NCI-H2196 (cell line): Measurements from ENCODE around the gene WWTR1.
A peak's percentile ranks its signal among the peaks of the same experiment; 100 is the strongest.

Experiments used
- DNase-seq: peaks from one replicate; lab custom pipeline; 2025; ENCODE audit not compliant: unreplicated experiment; lab: John Stamatoyannopoulos, UW

Gene WWTR1

DNA sequence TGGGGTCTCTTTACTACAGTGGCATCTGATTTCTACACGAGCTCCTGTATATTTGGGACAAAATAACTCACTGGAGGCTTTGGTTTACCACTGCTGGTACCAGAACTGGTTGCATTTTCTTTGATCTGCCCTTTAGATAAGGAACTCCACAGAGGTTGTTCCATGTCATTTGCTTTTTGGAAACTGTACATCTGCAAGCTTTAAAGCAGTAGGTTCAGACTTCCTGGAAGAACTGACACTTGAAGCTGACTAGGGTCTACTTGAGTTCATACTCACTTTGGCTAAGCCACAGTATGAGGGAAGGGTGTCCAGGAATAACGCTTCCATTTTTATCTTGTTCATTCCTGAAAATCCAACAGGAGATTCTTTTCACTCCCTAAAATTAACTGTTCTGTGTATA, 86.4 kb downstream of the WWTR1 start:
- DNase-seq, result no peak

GRCh38 chr3:149570016-149570415, 87.8 kb downstream of the WWTR1 start:
- no peak for DNase-seq

DNA sequence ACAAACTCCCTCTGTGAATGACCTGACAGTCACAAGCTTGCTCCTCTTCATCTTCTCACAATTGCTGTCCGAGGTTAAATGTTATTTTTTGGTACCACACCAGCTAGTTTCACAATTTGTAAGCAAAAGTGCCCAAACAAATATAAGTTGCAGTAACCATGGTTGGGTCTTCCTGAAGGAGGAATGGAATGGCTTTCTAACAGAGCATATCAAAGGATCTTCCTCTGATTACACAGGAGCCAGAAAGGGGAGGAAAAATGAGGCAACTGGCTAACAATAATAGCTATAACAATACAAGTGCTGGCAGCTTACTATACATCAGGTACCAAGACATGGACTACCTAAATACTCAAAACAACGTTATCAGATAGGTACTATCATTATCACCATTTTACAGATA, 90.4 kb downstream of the WWTR1 start:
- no peak for DNase-seq

GRCh38 chr3:149566292-149566975, 91.4 kb downstream of the WWTR1 start:
- DNase-seq, result no peak

DNA sequence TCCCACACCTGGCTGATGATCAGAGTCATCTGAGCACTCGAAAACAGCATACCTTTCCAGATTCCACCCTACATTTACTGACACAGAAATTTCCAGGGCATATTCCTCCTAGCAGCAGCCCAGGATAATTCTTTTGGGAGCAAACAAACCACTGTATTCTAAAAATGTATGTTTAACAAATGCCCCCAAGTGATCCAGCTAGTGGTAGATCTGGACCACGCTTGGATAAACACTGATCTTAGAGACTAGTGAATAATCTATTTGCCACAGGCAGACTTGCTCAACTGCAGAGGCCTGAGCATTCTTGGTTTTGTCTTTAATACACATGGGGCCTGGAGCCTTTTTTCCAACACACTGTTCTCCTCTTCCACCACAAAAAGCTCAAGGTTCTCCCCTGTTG, 93.7 kb downstream of the WWTR1 start:
- no peak for DNase-seq

GRCh38 chr3:149563114-149563513, 94.7 kb downstream of the WWTR1 start:
- DNase-seq, result no peak

GRCh38 chr3:149560617-149561016, 97.2 kb downstream of the WWTR1 start:
- DNase-seq, result no peak

DNA sequence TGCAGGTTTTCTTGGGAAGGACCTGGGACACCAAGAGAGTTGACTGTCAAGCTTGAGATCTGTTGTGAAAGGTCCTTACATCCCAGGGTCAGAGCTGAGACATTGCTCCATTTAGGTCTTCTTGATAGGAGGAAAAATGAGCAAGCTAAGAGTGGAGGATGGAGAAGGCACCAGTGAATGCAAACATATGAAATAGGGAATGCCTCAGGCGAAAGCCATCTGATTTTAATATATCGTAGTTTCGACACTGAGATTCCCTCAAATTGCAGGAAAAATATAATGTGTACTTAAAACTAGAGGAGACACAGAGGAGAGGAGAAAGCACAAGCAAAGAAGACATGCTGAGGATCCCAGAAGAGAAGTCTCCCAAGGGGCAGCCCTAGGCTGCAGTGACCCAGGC, 97.8 kb downstream of the WWTR1 start:
- DNase-seq, result no peak

DNA sequence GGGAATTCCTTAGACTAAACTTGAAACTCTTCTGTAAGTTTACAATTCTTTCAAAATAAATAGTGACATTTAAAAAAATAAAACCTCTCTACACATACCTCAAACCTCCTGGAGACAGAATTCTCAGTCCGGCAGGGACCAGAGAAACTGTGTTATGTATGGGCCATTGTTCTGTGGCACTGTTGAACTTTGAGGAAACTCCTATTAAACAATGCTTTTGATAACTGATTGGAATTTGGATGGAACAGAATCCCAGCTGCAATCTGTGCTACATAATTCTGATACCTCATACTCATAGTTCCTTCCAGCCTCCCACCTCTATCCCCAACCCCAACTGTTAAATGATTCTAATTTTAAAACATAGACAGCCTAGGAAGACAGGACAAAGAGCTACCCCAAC, 98.3 kb downstream of the WWTR1 start:
- no peak for DNase-seq

- DNase-seq, result no peak
Observed at GRCh38 chr3:149555927-149556326, 101.9 kb downstream of the WWTR1 start.

DNA sequence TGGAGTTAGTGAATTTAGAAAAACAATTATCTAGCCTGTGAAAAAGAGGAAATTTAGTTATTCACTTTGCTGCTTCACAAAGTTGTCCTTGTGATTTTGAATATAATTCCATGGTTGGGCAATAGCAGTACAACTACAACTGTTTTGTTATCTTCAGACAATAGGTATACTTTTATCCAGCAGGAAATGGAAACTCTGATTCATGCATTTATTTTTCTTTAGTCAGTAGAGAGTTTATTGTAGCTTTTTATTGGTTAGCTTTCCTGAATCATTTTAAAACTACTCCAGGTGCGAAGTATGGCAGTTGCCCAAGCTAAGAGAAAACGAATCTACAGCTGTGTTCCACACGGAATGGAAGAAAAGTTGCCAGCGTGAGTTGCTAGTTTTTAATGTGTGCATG, 103.0 kb downstream of the WWTR1 start:
- peak; percentile 35 for DNase-seq

- no peak for DNase-seq
Observed at GRCh38 chr3:149553781-149554451, 103.9 kb downstream of the WWTR1 start.

- DNase-seq, result no peak
Observed at GRCh38 chr3:149552700-149553099, 105.1 kb downstream of the WWTR1 start.

DNA sequence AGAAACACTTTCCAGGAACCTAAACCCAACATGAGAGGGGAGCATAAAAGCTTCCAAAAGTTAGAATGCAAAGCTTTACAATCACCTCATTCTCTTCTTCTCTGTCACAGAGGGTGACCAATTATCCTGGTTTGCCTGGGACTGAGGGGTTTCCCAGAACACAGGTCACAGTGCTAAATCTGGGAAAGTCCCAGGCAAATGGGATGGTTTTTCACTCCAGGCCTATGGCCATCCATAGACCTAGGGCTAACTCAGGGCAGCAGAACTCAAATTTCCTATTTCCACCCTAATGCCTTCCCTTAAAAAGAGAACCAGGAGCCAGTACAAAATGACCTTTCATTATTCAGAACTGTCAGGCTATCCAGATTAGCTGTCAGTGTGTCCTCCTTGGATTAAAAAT, 106.3 kb downstream of the WWTR1 start:
- DNase-seq, result no peak

DNA sequence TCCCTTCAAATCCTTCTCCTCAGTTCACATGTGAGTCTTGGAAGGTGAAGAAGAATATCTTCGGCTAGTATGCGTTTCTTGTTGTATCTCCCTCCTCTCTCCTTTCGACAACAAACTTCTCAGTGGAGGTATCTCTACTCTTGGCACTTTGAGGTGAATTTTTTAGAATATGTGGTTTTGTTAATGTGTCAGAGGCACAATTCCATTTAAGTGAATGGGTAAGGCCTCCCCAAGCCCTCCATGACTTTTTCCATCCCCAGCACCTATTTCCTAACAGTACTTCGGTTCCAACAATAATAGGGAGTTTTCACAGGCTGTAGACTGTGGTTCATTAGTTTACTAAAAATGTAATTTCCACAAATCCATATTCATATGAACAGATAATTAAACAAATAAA, 109.2 kb downstream of the WWTR1 start:
- DNase-seq, result no peak

- DNase-seq, result no peak
Observed at GRCh38 chr3:149547954-149548668, 109.7 kb downstream of the WWTR1 start.

- no peak for DNase-seq
Observed at GRCh38 chr3:149547413-149547812, 110.4 kb downstream of the WWTR1 start.

GRCh38 chr3:149545049-149545448, 112.8 kb downstream of the WWTR1 start:
- DNase-seq, result no peak

DNA sequence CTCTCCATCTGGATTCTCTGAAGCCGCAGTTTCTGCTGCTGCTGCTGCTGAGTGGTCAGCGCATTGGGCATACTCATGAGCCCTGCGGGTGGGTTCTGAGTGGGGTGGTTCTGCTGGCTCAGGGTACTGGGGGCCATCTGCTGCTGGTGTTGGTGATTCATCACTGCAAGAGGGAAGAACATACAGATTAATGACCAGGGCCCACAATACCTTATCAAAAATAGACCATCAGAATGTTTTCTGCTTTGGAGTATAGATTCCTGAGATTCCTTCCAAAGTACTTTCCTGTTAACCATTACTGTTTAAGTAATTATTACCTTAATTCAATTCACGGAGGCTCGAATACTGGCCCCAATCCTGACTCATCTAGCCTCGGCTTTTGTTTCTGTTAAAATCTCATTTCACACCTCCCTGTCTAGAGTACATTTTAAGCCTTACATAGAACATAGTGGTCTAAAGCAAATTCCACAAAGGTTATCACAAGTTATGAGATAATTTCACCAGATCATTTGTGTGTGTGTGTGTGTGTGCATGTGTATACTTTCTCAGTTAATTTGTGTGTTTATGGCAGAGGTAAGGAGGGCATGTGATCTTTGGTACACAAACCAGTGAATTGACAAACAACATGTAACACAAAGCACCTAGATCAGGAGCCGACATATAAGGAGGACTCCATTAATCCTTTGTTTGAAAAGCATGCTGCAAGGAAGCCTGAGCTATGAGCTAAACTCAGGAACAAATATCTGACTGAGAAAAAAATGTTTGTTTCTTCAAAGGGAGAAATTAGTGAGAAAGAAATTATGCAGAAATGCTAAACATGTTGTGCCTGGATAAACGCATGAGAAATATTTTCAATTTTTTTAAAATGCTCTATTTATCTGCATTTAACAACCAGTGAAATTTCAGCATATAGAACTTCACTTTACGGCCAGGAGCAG, 115.2 kb downstream of the WWTR1 start:
- no peak for DNase-seq

GRCh38 chr3:149541091-149541491, 116.7 kb downstream of the WWTR1 start:
- no peak for DNase-seq

DNA sequence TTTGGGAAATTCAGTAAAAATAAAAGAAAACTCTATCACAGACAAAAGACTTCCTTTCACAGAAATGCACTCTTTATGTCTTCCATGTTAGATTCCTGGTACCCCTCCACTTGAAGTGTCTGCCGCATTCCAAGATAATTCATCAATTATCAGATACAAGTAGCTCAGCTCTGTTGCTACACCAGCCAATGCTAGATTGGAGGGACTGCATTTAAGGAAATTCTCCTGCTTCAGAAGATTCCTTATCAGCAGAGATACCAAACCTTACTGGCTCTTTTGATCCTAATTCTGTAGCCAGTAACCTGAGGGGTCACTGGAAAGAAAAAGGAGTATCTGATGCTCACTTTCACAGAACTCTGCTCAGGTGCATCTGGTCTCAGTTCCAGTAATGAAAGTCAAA, 119.5 kb downstream of the WWTR1 start:
- DNase-seq, result no peak
